HEK293T (cell line): Measurements from ENCODE around the gene RPL12.

Source experiments
- ARNT ChIP-seq: fragments of 450-650 bp; IDR thresholded peaks from 2 replicates; pipeline ENCODE4 v1.6.1; 2017; ENCODE audit warnings: mild to moderate bottlenecking
- BHLHE40 ChIP-seq: fragments of 450-650 bp; IDR thresholded peaks from 2 replicates; pipeline ENCODE4 v1.6.1; 2016; ENCODE audit warnings: mild to moderate bottlenecking, moderate library complexity, borderline replicate concordance
- FOXA1 ChIP-seq: fragments of 450-650 bp; IDR thresholded peaks from 2 replicates; pipeline ENCODE4 v1.6.1; 2016; ENCODE audit warnings: mild to moderate bottlenecking
- FOXK2 ChIP-seq: fragments of 450-650 bp; IDR thresholded peaks from 2 replicates; pipeline ENCODE4 v1.6.1; 2016; ENCODE audit warnings: mild to moderate bottlenecking
- L3MBTL2 ChIP-seq: fragments of 450-650 bp; conservative IDR thresholded peaks from 2 replicates; pipeline ENCODE4 v1.6.1; 2016; ENCODE audit warnings: mild to moderate bottlenecking
- LEF1 ChIP-seq: fragments of 450-650 bp; IDR thresholded peaks from 2 replicates; pipeline ENCODE4 v1.6.1; 2017; ENCODE audit warnings: mild to moderate bottlenecking, borderline replicate concordance
- SP1 ChIP-seq: fragments of 450-650 bp; IDR thresholded peaks from 2 replicates; pipeline ENCODE4 v1.6.1; 2017
- SUZ12 ChIP-seq: fragments of 450-650 bp; IDR thresholded peaks from 2 replicates; pipeline ENCODE4 v1.6.1; 2016; ENCODE audit warnings: mild to moderate bottlenecking
- TARDBP ChIP-seq: fragments of 450-650 bp; IDR thresholded peaks from 2 replicates; pipeline ENCODE4 v1.6.1; 2016

DNA sequence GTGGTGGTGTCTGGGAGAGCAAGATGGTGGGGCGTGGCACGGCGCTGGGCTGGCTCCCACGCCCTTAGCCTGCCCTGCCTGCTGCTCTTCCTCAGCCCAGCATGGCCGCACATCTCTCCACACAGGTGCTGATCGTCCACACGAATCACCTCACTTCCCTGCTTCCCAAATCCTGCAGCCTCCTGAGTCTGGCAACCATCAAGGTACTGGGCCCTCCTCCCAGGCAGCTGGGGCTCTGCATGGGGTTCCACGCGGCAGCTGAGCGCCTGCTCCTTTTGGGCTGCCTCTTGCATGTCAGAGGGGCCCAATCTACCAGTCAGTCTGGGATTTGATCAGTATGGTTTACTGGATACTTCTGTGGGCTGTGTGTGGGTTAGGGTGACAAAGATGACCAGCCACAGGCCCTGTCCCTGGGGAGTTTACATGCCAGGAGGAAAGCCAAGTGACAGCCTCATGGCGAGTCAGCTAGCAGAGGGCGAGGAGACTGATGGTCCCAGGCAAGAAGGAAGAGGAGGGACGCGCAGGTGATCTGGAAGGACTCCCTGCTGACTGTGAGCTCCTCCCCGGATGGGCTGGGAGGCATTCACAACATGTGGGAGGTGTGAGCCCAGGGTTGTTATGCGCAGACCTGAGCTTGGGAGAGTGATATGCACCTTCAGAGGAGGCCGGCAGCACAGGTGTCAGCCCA is 6.1 kb upstream of the RPL12 start:
- TF ChIP-seq L3MBTL2, result no peak
- no peak for TF ChIP-seq TARDBP
- TF ChIP-seq SP1, result no peak
- TF ChIP-seq BHLHE40, result no peak
- TF ChIP-seq ARNT, result no peak
- no peak for TF ChIP-seq SUZ12
- TF ChIP-seq LEF1, result no peak
- TF ChIP-seq FOXA1, result no peak
- no peak for TF ChIP-seq FOXK2
